WTC11 (cell line): ENCODE data around the gene LGR6. TPM values are rescaled to one million over a fixed set of nuclear protein-coding genes. Genes with fewer than 3 reads are reported as not detected.
A peak's percentile ranks its signal among the peaks of the same experiment; 100 is the strongest.

Experiments used
- ATAC-seq: fragments of 200-7000 bp; cut with Tn5 transposase; 2 replicates; pipeline ENCODE4 v1.10.0; 2021; ENCODE audit warnings: mild to moderate bottlenecking, moderate library complexity
- CTCF ChIA-PET: fragments of 300-600 bp; sonication (Branson Sonifier 250); formaldehyde crosslinking; loops from one replicate; lab custom pipeline; 2021; ENCODE audit warnings: antibody characterized with exemption; lab: Charles Lee
- POLR2A ChIA-PET: fragments of 350-600 bp; sonication (Branson Sonifier 250); formaldehyde crosslinking; loops from one replicate; lab custom pipeline; 2021; ENCODE audit warnings: antibody characterized with exemption; lab: Charles Lee
- DNase-seq: peaks from one replicate; pipeline ENCODE4 v3.0.0; 2021; ENCODE audit warnings: low spot score
- H3K27ac Mint-ChIP-seq: 2 replicates; pipeline ENCODE4 v1.8.0; 2021; ENCODE audit warnings: mixed read lengths
- H3K27me3 Mint-ChIP-seq: 2 replicates; pipeline ENCODE4 v1.8.0; 2021; ENCODE audit warnings: low read depth, mild to moderate bottlenecking, moderate library complexity, mixed read lengths
- H3K36me3 Mint-ChIP-seq: 2 replicates; pipeline ENCODE4 v1.8.0; 2021; ENCODE audit warnings: mixed read lengths
- H3K4me1 Mint-ChIP-seq: 2 replicates; pipeline ENCODE4 v1.8.0; 2022; ENCODE audit warnings: mixed read lengths
- H3K4me3 Mint-ChIP-seq: 2 replicates; pipeline ENCODE4 v1.8.0; 2021; ENCODE audit warnings: mild to moderate bottlenecking, moderate library complexity, mixed read lengths
- H3K9me3 Mint-ChIP-seq: 2 replicates; pipeline ENCODE4 v1.8.0; 2021; ENCODE audit warnings: mixed read lengths
- CREB1 ChIP-seq: sonication (generic); formaldehyde crosslinking; IDR thresholded peaks from 2 replicates; pipeline ENCODE4 v1.8.0; 2023; ENCODE audit warnings: mild to moderate bottlenecking, missing genetic modification reagents
- FOXP1 ChIP-seq: sonication (generic); formaldehyde crosslinking; IDR thresholded peaks from 2 replicates; pipeline ENCODE4 v1.8.0; 2022; ENCODE audit warnings: missing genetic modification reagents, mild to moderate bottlenecking, moderate library complexity, borderline replicate concordance
- KAT7 ChIP-seq: sonication (generic); formaldehyde crosslinking; IDR thresholded peaks from 2 replicates; pipeline ENCODE4 v1.8.1; 2023; ENCODE audit warnings: missing genetic modification reagents, mild to moderate bottlenecking, borderline replicate concordance
- SMAD4 ChIP-seq: sonication (generic); formaldehyde crosslinking; IDR thresholded peaks from 2 replicates; pipeline ENCODE4 v1.8.0; 2022; ENCODE audit warnings: mild to moderate bottlenecking, missing genetic modification reagents
- ZNF281 ChIP-seq: sonication (generic); formaldehyde crosslinking; IDR thresholded peaks from 2 replicates; pipeline ENCODE4 v1.8.0; 2023; ENCODE audit warnings: mild to moderate bottlenecking, missing genetic modification reagents
- ZNF317 ChIP-seq: sonication (generic); formaldehyde crosslinking; IDR thresholded peaks from 2 replicates; pipeline ENCODE4 v1.8.1; 2023; ENCODE audit warnings: low read depth, mild to moderate bottlenecking, moderate library complexity, missing genetic modification reagents, borderline replicate concordance
- ZNF416 ChIP-seq: fragments of 250-450 bp; sonication (Bioruptor Pico); IDR thresholded peaks from 2 replicates; pipeline ENCODE4 v1.9.0; 2021; ENCODE audit warnings: mild to moderate bottlenecking, inconsistent platforms
- ZNF532 ChIP-seq: fragments of 250-450 bp; sonication (Bioruptor Pico); IDR thresholded peaks from 2 replicates; pipeline ENCODE4 v1.9.0; 2021; ENCODE audit warnings: mild to moderate bottlenecking, borderline replicate concordance
- total RNA-seq: library from RNA; stranded (reverse); gene quantifications from 3 replicates; pipeline ENCODE4 v1.2.3, GENCODE V29; 2021
- TF ChIP-seq, protein P1 (sequence below): fragments of 250-450 bp; sonication (Bioruptor Pico); IDR thresholded peaks from 2 replicates; pipeline ENCODE4 v1.9.0; 2021; ENCODE audit warnings: mild to moderate bottlenecking
- TF ChIP-seq, protein P2 (sequence below): sonication (generic); formaldehyde crosslinking; IDR thresholded peaks from 2 replicates; pipeline ENCODE4 v1.8.1; 2023; ENCODE audit warnings: mild to moderate bottlenecking, missing genetic modification reagents, moderate library complexity
- TF ChIP-seq, protein P3 (sequence below): sonication (generic); formaldehyde crosslinking; conservative IDR thresholded peaks from 2 replicates; pipeline ENCODE4 v1.8.1; 2023; ENCODE audit warnings: mild to moderate bottlenecking, low read depth, missing genetic modification reagents, moderate library complexity

The LGR6 gene
- total RNA-seq, 1 experiment from 2014 or later = 1.1 TPM

DNA sequence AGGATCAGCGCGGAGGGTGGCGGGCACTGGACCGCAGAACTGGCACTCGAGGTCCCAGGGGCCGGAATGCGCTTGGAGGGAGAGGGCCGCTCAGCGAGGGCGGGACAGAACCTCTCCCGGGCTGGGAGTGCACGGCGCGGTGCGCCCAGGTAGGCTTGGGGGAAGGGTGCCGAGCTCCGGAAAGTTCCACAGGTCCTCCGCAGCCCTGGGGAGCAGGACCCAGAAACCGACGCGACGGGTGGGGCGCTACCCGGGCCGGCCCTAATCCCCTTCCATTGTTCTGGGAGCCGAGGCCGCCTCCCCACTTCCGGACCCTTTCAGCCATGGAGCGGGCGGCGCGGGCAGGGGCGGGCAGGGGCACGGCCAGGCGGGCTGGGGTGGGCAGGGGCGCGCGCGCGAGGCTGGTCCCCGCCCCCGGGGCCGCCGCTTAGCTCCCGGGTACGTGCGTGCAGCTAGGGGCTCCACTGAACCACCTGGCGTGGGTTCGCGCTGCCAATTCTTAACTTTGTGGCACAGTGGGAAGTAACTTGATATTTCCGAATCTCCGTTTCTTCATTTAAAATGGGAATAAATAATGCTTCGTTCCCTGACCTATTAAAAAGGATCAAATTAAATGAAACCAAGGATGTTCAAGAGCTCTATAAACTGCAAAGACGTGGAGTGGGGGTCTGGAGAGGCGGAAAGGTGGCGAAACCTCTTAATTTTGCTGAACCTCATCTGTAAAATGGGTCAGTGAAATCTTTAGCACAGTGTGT is 20.7 kb downstream of the LGR6 start (continued):
- TF ChIP-seq, protein P1, sequence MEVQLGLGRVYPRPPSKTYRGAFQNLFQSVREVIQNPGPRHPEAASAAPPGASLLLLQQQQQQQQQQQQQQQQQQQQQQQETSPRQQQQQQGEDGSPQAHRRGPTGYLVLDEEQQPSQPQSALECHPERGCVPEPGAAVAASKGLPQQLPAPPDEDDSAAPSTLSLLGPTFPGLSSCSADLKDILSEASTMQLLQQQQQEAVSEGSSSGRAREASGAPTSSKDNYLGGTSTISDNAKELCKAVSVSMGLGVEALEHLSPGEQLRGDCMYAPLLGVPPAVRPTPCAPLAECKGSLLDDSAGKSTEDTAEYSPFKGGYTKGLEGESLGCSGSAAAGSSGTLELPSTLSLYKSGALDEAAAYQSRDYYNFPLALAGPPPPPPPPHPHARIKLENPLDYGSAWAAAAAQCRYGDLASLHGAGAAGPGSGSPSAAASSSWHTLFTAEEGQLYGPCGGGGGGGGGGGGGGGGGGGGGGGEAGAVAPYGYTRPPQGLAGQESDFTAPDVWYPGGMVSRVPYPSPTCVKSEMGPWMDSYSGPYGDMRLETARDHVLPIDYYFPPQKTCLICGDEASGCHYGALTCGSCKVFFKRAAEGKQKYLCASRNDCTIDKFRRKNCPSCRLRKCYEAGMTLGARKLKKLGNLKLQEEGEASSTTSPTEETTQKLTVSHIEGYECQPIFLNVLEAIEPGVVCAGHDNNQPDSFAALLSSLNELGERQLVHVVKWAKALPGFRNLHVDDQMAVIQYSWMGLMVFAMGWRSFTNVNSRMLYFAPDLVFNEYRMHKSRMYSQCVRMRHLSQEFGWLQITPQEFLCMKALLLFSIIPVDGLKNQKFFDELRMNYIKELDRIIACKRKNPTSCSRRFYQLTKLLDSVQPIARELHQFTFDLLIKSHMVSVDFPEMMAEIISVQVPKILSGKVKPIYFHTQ (CRISPR knock-in tag) = no peak
- TF ChIP-seq SMAD4 (no peak), FOXP1 (CRISPR knock-in tag) (peak; percentile 63; the same call in 1 of the 2 replicates)
- TF ChIP-seq, protein P2, sequence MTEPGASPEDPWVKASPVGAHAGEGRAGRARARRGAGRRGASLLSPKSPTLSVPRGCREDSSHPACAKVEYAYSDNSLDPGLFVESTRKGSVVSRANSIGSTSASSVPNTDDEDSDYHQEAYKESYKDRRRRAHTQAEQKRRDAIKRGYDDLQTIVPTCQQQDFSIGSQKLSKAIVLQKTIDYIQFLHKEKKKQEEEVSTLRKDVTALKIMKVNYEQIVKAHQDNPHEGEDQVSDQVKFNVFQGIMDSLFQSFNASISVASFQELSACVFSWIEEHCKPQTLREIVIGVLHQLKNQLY (CRISPR knock-in tag) = no peak

GRCh38 chr1:202215472-202216130 is 22.0 kb downstream of the LGR6 start:
- Mint-ChIP-seq H3K27me3 (peaks cover 20% of the 10 kb centered on the region), H3K4me3 (no peak overlapping the region), H3K9me3 (no peaks in the 10 kb centered on the region), H3K4me1 (peaks cover 18% of the 10 kb centered on the region), H3K36me3 (no peaks in the 10 kb centered on the region), H3K27ac (no peak overlapping the region)
- ATAC-seq (no peak), DNase-seq (no peak)
- TF ChIP-seq KAT7 (CRISPR knock-in tag) (no peak), ZNF317 (CRISPR knock-in tag) (peak; percentile 97), ZNF281 (CRISPR knock-in tag) (no peak), ZNF532 (CRISPR knock-in tag) (no peak), ZNF416 (CRISPR knock-in tag) (no peak)
- ChIA-PET CTCF (interaction anchor here (0.7 to 8.0 kb wide), 9 partner anchors 9 to 100 kb away, joined by 3 to 76 read pairs (median 14); partner anchors contain the start of gene LGR6), POLR2A (no interaction called here)

DNA sequence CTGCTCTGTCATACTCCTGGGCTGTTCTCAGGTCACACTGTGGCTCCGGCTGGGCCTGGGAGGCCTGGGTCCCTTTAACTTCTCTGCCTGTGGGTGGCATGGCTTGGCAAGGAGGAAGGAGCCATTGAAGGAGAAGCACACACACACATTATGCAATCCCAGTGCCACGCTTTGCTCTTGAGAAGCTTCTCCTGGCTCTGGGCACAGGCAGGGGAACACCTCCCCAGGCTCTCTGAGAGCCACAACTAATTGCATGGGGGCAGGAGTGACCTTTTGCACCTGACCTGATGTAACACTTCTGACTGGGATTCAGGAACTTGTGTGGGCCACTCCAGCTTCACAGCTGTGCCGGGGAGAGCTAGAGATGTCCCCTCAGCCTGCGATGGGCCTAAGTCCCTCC is 23.1 kb downstream of the LGR6 start:
- Mint-ChIP-seq H3K27me3 (peaks cover 20% of the 10 kb centered on the region), H3K9me3 (no peaks in the 10 kb centered on the region), H3K4me3 (no peak overlapping the region), H3K4me1 (peaks cover 18% of the 10 kb centered on the region), H3K27ac (no peak overlapping the region), H3K36me3 (no peaks in the 10 kb centered on the region)
- ChIA-PET POLR2A (no interaction called here), CTCF (interaction anchor here (0.7 to 8.0 kb wide), 4 partner anchors 21 to 99 kb away, joined by 3 to 76 read pairs (median 28); partner anchors contain the start of gene LGR6)
- no peak for DNase-seq
- no peak for ATAC-seq
- TF ChIP-seq FOXP1 (CRISPR knock-in tag) (no peak), CREB1 (CRISPR knock-in tag) (no peak), ZNF532 (CRISPR knock-in tag) (no peak)
- TF ChIP-seq, protein P3, sequence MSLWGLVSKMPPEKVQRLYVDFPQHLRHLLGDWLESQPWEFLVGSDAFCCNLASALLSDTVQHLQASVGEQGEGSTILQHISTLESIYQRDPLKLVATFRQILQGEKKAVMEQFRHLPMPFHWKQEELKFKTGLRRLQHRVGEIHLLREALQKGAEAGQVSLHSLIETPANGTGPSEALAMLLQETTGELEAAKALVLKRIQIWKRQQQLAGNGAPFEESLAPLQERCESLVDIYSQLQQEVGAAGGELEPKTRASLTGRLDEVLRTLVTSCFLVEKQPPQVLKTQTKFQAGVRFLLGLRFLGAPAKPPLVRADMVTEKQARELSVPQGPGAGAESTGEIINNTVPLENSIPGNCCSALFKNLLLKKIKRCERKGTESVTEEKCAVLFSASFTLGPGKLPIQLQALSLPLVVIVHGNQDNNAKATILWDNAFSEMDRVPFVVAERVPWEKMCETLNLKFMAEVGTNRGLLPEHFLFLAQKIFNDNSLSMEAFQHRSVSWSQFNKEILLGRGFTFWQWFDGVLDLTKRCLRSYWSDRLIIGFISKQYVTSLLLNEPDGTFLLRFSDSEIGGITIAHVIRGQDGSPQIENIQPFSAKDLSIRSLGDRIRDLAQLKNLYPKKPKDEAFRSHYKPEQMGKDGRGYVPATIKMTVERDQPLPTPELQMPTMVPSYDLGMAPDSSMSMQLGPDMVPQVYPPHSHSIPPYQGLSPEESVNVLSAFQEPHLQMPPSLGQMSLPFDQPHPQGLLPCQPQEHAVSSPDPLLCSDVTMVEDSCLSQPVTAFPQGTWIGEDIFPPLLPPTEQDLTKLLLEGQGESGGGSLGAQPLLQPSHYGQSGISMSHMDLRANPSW (CRISPR knock-in tag) = no peak
